ENCODE results near the gene PRR23E. TPM values are rescaled to one million over a fixed set of nuclear protein-coding genes. Genes with fewer than 3 reads are reported as not detected.

The PRR23E gene
- total RNA-seq, 1 donor from 2014 or later: not detected

DNA sequence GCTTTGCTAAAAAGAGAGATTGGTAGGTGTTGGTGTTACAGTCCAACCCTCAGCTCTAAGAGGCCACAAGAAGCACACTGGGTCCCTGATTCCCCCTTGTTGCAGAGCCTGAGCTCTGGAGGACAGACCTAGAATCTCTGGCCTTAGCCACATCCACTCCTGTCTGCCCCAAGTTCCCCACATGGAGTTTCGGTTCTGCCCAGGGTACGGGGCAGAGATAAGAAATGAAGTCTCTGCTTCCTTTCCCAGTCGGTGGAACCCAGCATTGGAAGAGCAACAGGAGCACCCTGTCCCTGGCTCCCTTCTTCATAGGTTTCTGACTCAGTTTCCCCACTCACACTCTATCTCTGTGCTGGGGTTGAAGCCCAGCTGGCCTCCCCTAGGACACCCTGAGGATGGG, 13.2 kb downstream of the PRR23E start:
- H3K36me3 ChIP-seq (ENCODE audit: control insufficient read depth, insufficient read depth, low read length): no peaks in the 10 kb centered on the region
- TF ChIP-seq CTCF (IDR thresholded peaks at IDR 0.05; ENCODE audit: insufficient read depth, low read length, severe bottlenecking): no peak
- H3K4me3 ChIP-seq (ENCODE audit: low read depth, low read length): no peak overlapping the region
- DNase-seq (ENCODE audit: low read depth) (no peak), FAIRE-seq (no peak)
- no peaks in the 10 kb centered on the region for H3K27me3 ChIP-seq (ENCODE audit: control insufficient read depth, insufficient read depth, low read length)

DNA sequence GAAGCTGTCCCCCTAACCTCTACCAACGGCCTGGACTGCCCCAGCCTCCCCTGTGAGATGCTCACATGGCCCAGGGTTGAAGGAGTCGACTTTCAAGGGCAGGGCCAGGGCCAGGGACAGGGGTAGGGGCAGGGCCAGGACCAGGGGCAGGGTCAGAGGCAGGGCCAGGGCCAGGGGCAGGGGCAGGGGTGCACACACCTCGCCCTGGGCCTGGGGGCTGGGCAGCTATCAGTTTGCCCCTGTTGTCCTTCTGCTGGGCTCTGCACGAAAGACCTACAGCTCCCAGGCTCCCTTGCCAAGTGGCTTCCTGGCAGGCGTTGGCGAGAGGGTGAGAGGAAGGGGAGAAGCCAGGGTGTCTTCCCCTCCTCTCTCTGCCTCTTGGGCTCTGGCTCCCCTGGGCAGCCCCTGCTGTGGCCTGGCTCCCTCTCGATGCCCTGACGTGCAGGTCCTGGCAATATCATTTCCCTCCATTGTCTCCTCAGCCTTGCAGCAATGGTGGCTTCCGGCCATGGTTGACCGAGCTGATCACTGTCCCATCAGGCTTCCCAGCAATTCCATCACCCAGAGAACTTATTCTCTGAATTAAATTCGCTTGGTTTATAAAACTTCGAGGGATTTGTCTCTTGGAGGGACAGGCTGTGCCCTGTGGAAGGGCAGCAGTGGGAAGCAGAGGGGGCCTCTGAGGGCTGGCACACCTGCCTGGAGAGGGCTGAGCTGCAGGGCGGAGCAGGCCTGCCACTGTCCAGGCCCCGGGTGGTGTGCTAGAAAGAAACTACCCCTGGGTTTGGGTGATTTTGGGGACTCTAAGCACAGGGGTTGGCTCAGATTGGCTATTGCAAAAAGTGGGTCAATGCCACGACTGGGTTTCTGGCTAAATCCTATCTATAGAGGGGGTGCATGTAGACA, 13.9 kb downstream of the PRR23E start:
- Histone ChIP-seq H3K36me3 (ENCODE audit: control insufficient read depth, insufficient read depth, low read length) (no peaks in the 10 kb centered on the region), H3K27me3 (ENCODE audit: control insufficient read depth, insufficient read depth, low read length) (no peaks in the 10 kb centered on the region), H3K4me3 (ENCODE audit: low read depth, low read length) (no peak overlapping the region)
- FAIRE-seq (no peak), DNase-seq (ENCODE audit: low read depth) (no peak)
- no peak for TF ChIP-seq CTCF (IDR thresholded peaks at IDR 0.05; ENCODE audit: insufficient read depth, low read length, severe bottlenecking)

- DNase-seq (ENCODE audit: low read depth): no peak
- H3K36me3 ChIP-seq (ENCODE audit: control insufficient read depth, insufficient read depth, low read length): no peaks in the 10 kb centered on the region
- no peaks in the 10 kb centered on the region for H3K27me3 ChIP-seq (ENCODE audit: control insufficient read depth, insufficient read depth, low read length)
- FAIRE-seq: no peak
- TF ChIP-seq CTCF (IDR thresholded peaks at IDR 0.05; ENCODE audit: insufficient read depth, low read length, severe bottlenecking): no peak
- no peak overlapping the region for H3K4me3 ChIP-seq (ENCODE audit: low read depth, low read length)
Observed at GRCh38 chr3:127207727-127208482, 15.0 kb downstream of the PRR23E start.

DNA sequence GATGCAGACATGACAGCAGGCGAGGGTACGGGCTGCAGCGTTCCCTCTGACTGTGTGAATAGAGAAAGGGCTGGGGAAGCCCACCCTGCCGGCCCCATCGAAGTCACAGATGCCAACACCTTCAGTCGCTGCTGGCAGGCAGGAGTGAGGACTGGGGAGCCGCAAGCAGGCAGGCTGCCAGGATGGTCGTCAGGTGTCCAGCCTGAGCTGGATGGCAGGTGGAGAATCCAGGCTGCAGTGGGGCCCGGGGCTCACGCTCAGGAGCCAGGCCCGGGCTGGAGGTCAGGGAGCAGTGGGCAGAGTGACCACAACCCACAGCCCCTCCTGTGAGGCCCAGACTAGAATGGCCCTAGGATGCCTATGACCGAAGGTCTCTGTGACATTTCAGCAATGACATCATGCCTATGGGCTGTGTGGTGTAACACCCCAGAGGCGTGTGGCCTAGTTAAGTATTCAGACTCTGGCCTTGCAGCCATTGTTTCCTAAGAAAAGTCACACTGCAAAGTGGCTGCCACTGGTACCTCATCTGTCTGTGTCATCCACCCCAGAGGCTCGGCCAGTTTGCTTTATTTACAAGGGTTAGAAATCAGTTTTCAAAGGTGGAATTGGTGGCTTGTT, 15.7 kb downstream of the PRR23E start:
- no peak overlapping the region for H3K4me3 ChIP-seq (ENCODE audit: low read depth, low read length)
- FAIRE-seq (no peak), DNase-seq (ENCODE audit: low read depth) (no peak)
- no peaks in the 10 kb centered on the region for H3K27me3 ChIP-seq (ENCODE audit: control insufficient read depth, insufficient read depth, low read length)
- H3K36me3 ChIP-seq (ENCODE audit: control insufficient read depth, insufficient read depth, low read length): no peaks in the 10 kb centered on the region
- TF ChIP-seq CTCF (IDR thresholded peaks at IDR 0.05; ENCODE audit: insufficient read depth, low read length, severe bottlenecking): no peak

- H3K4me3 ChIP-seq (ENCODE audit: low read depth, low read length): no peak overlapping the region
- H3K36me3 ChIP-seq (ENCODE audit: control insufficient read depth, insufficient read depth, low read length): no peaks in the 10 kb centered on the region
- no peaks in the 10 kb centered on the region for H3K27me3 ChIP-seq (ENCODE audit: control insufficient read depth, insufficient read depth, low read length)
- FAIRE-seq (no peak), DNase-seq (ENCODE audit: low read depth) (no peak)
- TF ChIP-seq CTCF (IDR thresholded peaks at IDR 0.05; ENCODE audit: insufficient read depth, low read length, severe bottlenecking): no peak
Observed at GRCh38 chr3:127209155-127209839, 16.4 kb downstream of the PRR23E start.

Measured in bronchial epithelial cell (primary cell).